SK-N-MC (cell line): ENCODE data around the gene ZNF529.

Experiments
- DNase-seq: peaks from one replicate; pipeline ENCODE4 v3.0.0-alpha.2; 2011; ENCODE audit warnings: low read depth, low spot score
- H3K27ac ChIP-seq: fragments of 200-600 bp; sonication (generic); 2 replicates; pipeline ENCODE4 v1.5.1; 2016; ENCODE audit warnings: mixed run types
- H3K36me3 ChIP-seq: fragments of 200-600 bp; sonication (generic); 2 replicates; pipeline ENCODE4 v1.6.1; 2017; ENCODE audit warnings: antibody characterized with exemption, low read length, mixed read lengths; ENCODE audit not compliant: insufficient read depth
- H3K4me3 ChIP-seq: fragments of 200-600 bp; sonication (generic); 2 replicates; pipeline ENCODE4 v1.5.1; 2016
- H3K9ac ChIP-seq: fragments of 200-600 bp; sonication (generic); 2 replicates; pipeline ENCODE4 v1.8.0; 2017; ENCODE audit warnings: mixed run types, mixed read lengths; ENCODE audit not compliant: insufficient read length
- H3K9me3 ChIP-seq: fragments of 200-600 bp; sonication (generic); 2 replicates; pipeline ENCODE4 v1.6.1; 2017; ENCODE audit warnings: low read depth, mild to moderate bottlenecking, antibody characterized with exemption, low read length, moderate library complexity, mixed read lengths
- EZH2 ChIP-seq: fragments of 200-600 bp; sonication (generic); IDR thresholded peaks from one replicate; pipeline ENCODE4 v1.6.1; 2017; ENCODE audit warnings: antibody characterized with exemption
- FOXP2 ChIP-seq: optimal IDR thresholded peaks from 2 replicates; pipeline ENCODE3; 2011; ENCODE audit warnings: mild to moderate bottlenecking, moderate library complexity; ENCODE audit not compliant: insufficient read depth; ENCODE audit errors: extremely low read length, control extremely low read depth
- POLR2AphosphoS5 ChIP-seq: IDR thresholded peaks from 2 replicates; pipeline ENCODE4 v1.6.1; 2012; ENCODE audit warnings: mild to moderate bottlenecking, low read depth, low read length, borderline replicate concordance

ZNF529 gene

GRCh38 chr19:36574741-36575140 lies 1.6 kb upstream of the ZNF529 start:
- Histone ChIP-seq H3K27ac (no peak overlapping the region), H3K36me3 (peaks cover 54% of the 10 kb centered on the region), H3K9me3 (no peaks in the 10 kb centered on the region; the same call in 1 of the 2 replicates), H3K4me3 (no peak overlapping the region; the same call in 1 of the 2 replicates), H3K9ac (no peak overlapping the region)
- no peak for DNase-seq
- TF ChIP-seq POLR2AphosphoS5: no peak
- no peak for TF ChIP-seq FOXP2
- TF ChIP-seq EZH2: no peak

- Histone ChIP-seq H3K4me3 (peak overlapping the region; percentile 93), H3K27ac (no peak overlapping the region), H3K36me3 (peaks cover 54% of the 10 kb centered on the region), H3K9me3 (no peaks in the 10 kb centered on the region; the same call in 1 of the 2 replicates), H3K9ac (peak overlapping the region; percentile 85)
- TF ChIP-seq POLR2AphosphoS5: no peak
- no peak for TF ChIP-seq EZH2
- no peak for TF ChIP-seq FOXP2
- DNase-seq: no peak
Observed at GRCh38 chr19:36573895-36574720, 1.0 kb upstream of the ZNF529 start.

GRCh38 chr19:36572593-36573019 lies 486 bp downstream of the ZNF529 start:
- no peak overlapping the region for H3K27ac ChIP-seq
- peaks cover 56% of the 10 kb centered on the region for H3K36me3 ChIP-seq
- H3K9me3 ChIP-seq: peaks cover 3% of the 10 kb centered on the region; the same call in 1 of the 2 replicates
- H3K9ac ChIP-seq: peak overlapping the region; percentile 85
- peak overlapping the region; percentile 93 for H3K4me3 ChIP-seq
- TF ChIP-seq FOXP2: no peak
- TF ChIP-seq EZH2: no peak
- TF ChIP-seq POLR2AphosphoS5: no peak
- DNase-seq: no peak

GRCh38 chr19:36564391-36564790 lies 8.7 kb downstream of the ZNF529 start:
- H3K9ac ChIP-seq: no peak overlapping the region
- peaks cover 7% of the 10 kb centered on the region for H3K9me3 ChIP-seq
- no peak for DNase-seq
- H3K27ac ChIP-seq: no peak overlapping the region
- H3K36me3 ChIP-seq: peaks cover 31% of the 10 kb centered on the region
- no peak for TF ChIP-seq EZH2
- TF ChIP-seq POLR2AphosphoS5: no peak
- no peak for TF ChIP-seq FOXP2
- H3K4me3 ChIP-seq: no peak overlapping the region

- Histone ChIP-seq H3K27ac (no peak overlapping the region), H3K4me3 (no peak overlapping the region), H3K36me3 (peaks cover 79% of the 10 kb centered on the region), H3K9ac (no peak overlapping the region), H3K9me3 (peaks cover 37% of the 10 kb centered on the region)
- DNase-seq: no peak
- TF ChIP-seq FOXP2 (no peak), EZH2 (no peak), POLR2AphosphoS5 (no peak)
Observed at GRCh38 chr19:36547001-36547732, 25.9 kb downstream of the ZNF529 start.

GRCh38 chr19:36528921-36529518 lies 44.1 kb downstream of the ZNF529 start:
- peak overlapping the region; percentile 96 for H3K9ac ChIP-seq
- peaks cover 14% of the 10 kb centered on the region; the same call in 1 of the 2 replicates for H3K9me3 ChIP-seq
- peak overlapping the region; percentile 96; the same call in 1 of the 2 replicates for H3K27ac ChIP-seq
- peaks cover 31% of the 10 kb centered on the region for H3K36me3 ChIP-seq
- TF ChIP-seq POLR2AphosphoS5 (no peak), EZH2 (no peak)
- DNase-seq: no peak
- H3K4me3 ChIP-seq: peak overlapping the region; percentile 92

GRCh38 chr19:36528194-36528920 lies 44.7 kb downstream of the ZNF529 start, which contains the start of gene ZNF260:
Gene ZNF260, minus strand, starts transcription at chr19:36528271. Its CDS starts 13,033 bp downstream, at chr19:36515238.
- Histone ChIP-seq H3K36me3 (peaks cover 35% of the 10 kb centered on the region), H3K9ac (peak within 1 kb of the TSS; percentile 96), H3K4me3 (peak within 1 kb of the TSS; percentile 92), H3K27ac (peak within 1 kb of the TSS; percentile 96), H3K9me3 (peaks cover 14% of the 10 kb centered on the region; the same call in 1 of the 2 replicates)
- DNase-seq: peak; percentile 80
- TF ChIP-seq EZH2 (no peak), FOXP2 (no peak), POLR2AphosphoS5 (peak; percentile 91)
